ENCODE data around the gene DRAP1. TPM values are rescaled to one million over a fixed set of nuclear protein-coding genes. Genes with fewer than 3 reads are reported as not detected.

DRAP1 gene
- total and polyA plus RNA-seq, 9 of the 15 experiments (the other 6 are each of a cell fraction or from before 2014, with no cell fraction given): 9.6 to 200 (median 92.9) TPM

DNA sequence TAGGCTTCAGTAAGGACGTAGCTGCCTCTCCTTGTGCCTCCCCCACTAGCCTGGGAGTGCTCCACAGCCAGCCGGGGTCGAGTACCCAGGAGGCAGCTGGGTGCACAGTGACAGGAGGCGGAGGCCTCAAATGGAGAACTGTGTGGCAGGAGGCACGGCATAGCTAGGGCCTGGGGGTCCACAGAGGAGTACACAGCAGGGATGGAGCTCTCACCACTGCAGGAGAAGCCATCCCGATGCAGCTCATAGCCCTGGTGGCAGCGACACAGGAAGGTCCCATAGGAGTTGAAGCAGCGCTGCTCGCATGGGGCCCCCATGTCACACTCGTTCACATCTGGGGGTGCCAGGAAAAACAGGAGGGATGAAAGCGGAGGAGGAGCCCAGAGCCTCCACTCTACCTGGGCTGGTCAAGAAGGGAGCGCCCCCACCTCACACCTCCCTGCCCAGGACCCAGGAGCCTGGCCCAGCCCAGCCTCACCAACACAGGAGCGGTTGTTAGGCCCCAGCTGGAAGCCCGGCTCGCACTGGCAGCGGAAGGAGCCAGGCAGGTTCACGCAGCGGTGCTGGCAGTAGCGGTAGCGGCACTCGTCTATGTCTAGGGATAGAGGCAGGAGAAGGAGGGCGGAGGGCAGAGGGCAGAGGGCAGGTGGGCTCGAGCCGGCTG lies 49.5 kb upstream of the DRAP1 start:
- in situ Hi-C loops (cut with MboI) (no loop called here), intact Hi-C loops (cut with micrococcal nuclease) (no loop called here)
- H3K27ac ChIP-seq (ENCODE audit: extremely low read depth, low read depth, low read length): no peak overlapping the region
- TF ChIP-seq SMAD3 (CRISPR knock-in tag; conservative IDR thresholded peaks at IDR 0.05) (no peak), RBFOX2 (IDR thresholded peaks at IDR 0.05; ENCODE audit: low read depth, low read length) (peak; percentile 48; the same call in 1 of the 2 replicates), ZNF24 (IDR thresholded peaks at IDR 0.05) (no peak), PYGO2 (tag; IDR thresholded peaks at IDR 0.05) (no peak), POLR2G (IDR thresholded peaks at IDR 0.05; ENCODE audit: low read depth, low read length) (peak; percentile 89), C11orf30 (IDR thresholded peaks at IDR 0.05; ENCODE audit: low read depth) (no peak), PML (IDR thresholded peaks at IDR 0.05; ENCODE audit: low read length) (no peak), POLR2A (conservative IDR thresholded peaks at IDR 0.05) (peak; percentile 33; the same call in 1 of the 2 replicates), RBM22 (IDR thresholded peaks at IDR 0.05; ENCODE audit: low read depth, low read length, poor library complexity, severe bottlenecking) (peak; percentile 74), ZNF444 (CRISPR knock-in tag; IDR thresholded peaks at IDR 0.05) (no peak), POLR2AphosphoS5 (IDR thresholded peaks at IDR 0.05; ENCODE audit: control insufficient read depth, insufficient read depth, low read depth, low read length) (no peak), TBL1XR1 (IDR thresholded peaks at IDR 0.05; ENCODE audit: low read length in 2 of 2) (no peak), KDM5B (IDR thresholded peaks at IDR 0.05; ENCODE audit: insufficient replicate concordance, low read depth, low read length) (peak; percentile 8), MTA3 (IDR thresholded peaks at IDR 0.05; ENCODE audit: borderline replicate concordance) (no peak), NFIC (IDR thresholded peaks at IDR 0.05) (no peak), RFX5 (IDR thresholded peaks at IDR 0.05; ENCODE audit: low read depth, low read length) (no peak)
- TF ChIP-seq, protein P1, sequence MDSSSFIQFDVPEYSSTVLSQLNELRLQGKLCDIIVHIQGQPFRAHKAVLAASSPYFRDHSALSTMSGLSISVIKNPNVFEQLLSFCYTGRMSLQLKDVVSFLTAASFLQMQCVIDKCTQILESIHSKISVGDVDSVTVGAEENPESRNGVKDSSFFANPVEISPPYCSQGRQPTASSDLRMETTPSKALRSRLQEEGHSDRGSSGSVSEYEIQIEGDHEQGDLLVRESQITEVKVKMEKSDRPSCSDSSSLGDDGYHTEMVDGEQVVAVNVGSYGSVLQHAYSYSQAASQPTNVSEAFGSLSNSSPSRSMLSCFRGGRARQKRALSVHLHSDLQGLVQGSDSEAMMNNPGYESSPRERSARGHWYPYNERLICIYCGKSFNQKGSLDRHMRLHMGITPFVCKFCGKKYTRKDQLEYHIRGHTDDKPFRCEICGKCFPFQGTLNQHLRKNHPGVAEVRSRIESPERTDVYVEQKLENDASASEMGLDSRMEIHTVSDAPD (CRISPR knock-in tag; IDR thresholded peaks at IDR 0.05): no peak
- TF ChIP-seq, protein P2, sequence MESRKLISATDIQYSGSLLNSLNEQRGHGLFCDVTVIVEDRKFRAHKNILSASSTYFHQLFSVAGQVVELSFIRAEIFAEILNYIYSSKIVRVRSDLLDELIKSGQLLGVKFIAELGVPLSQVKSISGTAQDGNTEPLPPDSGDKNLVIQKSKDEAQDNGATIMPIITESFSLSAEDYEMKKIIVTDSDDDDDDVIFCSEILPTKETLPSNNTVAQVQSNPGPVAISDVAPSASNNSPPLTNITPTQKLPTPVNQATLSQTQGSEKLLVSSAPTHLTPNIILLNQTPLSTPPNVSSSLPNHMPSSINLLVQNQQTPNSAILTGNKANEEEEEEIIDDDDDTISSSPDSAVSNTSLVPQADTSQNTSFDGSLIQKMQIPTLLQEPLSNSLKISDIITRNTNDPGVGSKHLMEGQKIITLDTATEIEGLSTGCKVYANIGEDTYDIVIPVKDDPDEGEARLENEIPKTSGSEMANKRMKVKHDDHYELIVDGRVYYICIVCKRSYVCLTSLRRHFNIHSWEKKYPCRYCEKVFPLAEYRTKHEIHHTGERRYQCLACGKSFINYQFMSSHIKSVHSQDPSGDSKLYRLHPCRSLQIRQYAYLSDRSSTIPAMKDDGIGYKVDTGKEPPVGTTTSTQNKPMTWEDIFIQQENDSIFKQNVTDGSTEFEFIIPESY (CRISPR knock-in tag; IDR thresholded peaks at IDR 0.05): peak; percentile 55; the same call in 1 of the 2 replicates
- TF ChIP-seq, protein P3, sequence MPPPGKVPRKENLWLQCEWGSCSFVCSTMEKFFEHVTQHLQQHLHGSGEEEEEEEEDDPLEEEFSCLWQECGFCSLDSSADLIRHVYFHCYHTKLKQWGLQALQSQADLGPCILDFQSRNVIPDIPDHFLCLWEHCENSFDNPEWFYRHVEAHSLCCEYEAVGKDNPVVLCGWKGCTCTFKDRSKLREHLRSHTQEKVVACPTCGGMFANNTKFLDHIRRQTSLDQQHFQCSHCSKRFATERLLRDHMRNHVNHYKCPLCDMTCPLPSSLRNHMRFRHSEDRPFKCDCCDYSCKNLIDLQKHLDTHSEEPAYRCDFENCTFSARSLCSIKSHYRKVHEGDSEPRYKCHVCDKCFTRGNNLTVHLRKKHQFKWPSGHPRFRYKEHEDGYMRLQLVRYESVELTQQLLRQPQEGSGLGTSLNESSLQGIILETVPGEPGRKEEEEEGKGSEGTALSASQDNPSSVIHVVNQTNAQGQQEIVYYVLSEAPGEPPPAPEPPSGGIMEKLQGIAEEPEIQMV (tag; conservative IDR thresholded peaks at IDR 0.05; ENCODE audit: low read depth): no peak

More for the DNA sequence above, 49.5 kb upstream of the DRAP1 start:
- ChIA-PET POLR2A (interaction anchor here (0.6 to 8.2 kb wide), 12 partner anchors 10 to 317 kb away, joined by 3 to 151 read pairs (median 4); partner anchors contain the start of genes CCDC85B, CFL1, CTSW and FIBP), CTCF (ENCODE audit: low intra/inter-chr PET ratio) (no interaction called here)
- H3K4me3 ChIP-seq: no peak overlapping the region
- peak overlapping the region in 1 of 2 experiments; percentile 81; a peak in 2 of 4 replicates for H3K9ac ChIP-seq (ENCODE audit: insufficient read depth in 1 of 2, low read depth in 2 of 2, low read length in 2 of 2)
- no peaks in the 10 kb centered on the region for H3K9me1 ChIP-seq (ENCODE audit: control insufficient read depth, insufficient read depth, low read length)
- H2AFZ ChIP-seq (ENCODE audit: low read depth, low read length): no peak overlapping the region
- WGBS (ENCODE audit: insufficient coverage, low coverage, missing lambda C conversion rate): 70% methylated on average over 19 of the region's 24 CpGs
- H3K36me3 ChIP-seq (ENCODE audit: control insufficient read depth, insufficient read depth, low read length): peaks cover 34% of the 10 kb centered on the region; the same call in 2 of the 3 replicates
- H3K9me3 ChIP-seq (replicated peaks; ENCODE audit: control insufficient read depth, insufficient read depth, low read depth, low read length): no peaks in the 10 kb centered on the region
- no peaks in the 10 kb centered on the region for H4K20me1 ChIP-seq (replicated peaks; ENCODE audit: control insufficient read depth, insufficient read depth, low read length)
- DNase-seq (ENCODE audit: extremely low read depth in 1 of 4, low spot score in 3 of 4) (no peak), FAIRE-seq (no peak), ATAC-seq (peak; percentile 2)
- BruUV-seq (replicated peaks): no TSS peak
- peaks cover 23 to 71% of the 10 kb centered on the region in 2 experiments for H3K4me1 ChIP-seq (replicated peaks in 1 of 2; ENCODE audit: control insufficient read depth in 2 of 2, insufficient read depth in 2 of 2, low read length in 2 of 2)
- no peaks in the 10 kb centered on the region for H3K79me2 ChIP-seq (ENCODE audit: control insufficient read depth, insufficient read depth, low read length)
- H3K4me2 ChIP-seq (ENCODE audit: insufficient read depth, low read length): no peak overlapping the region
- no peaks in the 10 kb centered on the region for H3K27me3 ChIP-seq (ENCODE audit: control insufficient read depth in 2 of 2, insufficient read depth in 2 of 2, low read length in 2 of 2)
